Measurements from ENCODE around the gene GLI3. TPM values are rescaled to one million over a fixed set of nuclear protein-coding genes. Genes with fewer than 3 reads are reported as not detected.

GLI3 gene
- polyA plus RNA-seq, 1 of the 3 experiments (the other 2 are of a cell fraction) = 0.08 TPM

- Histone ChIP-seq H3K9me2 (no peaks in the 10 kb centered on the region), H3K27me3 (ENCODE audit: insufficient read depth) (peaks cover 71% of the 10 kb centered on the region), H2AFZ (ENCODE audit: low read depth) (no peak overlapping the region), H3K79me2 (ENCODE audit: insufficient read depth) (no peaks in the 10 kb centered on the region), H3K4me1 (ENCODE audit: control insufficient read depth in 1 of 2, insufficient read depth in 2 of 2, low read depth in 1 of 2, low read length in 1 of 2) (peaks cover 0 to 5% of the 10 kb centered on the region in 2 experiments; a peak in 1 of 4 replicates), H3K4me2 (no peak overlapping the region), H3K4me3 (ENCODE audit: low read depth in 2 of 2, low read length in 1 of 2) (no peak overlapping the region), H4K20me1 (ENCODE audit: insufficient read depth) (no peaks in the 10 kb centered on the region), H3F3A (replicated peaks; ENCODE audit: insufficient read depth) (no peaks in the 10 kb centered on the region), H3K9me3 (no peaks in the 10 kb centered on the region), H3K9ac (no peak overlapping the region), H3K27ac (ENCODE audit: low read depth in 2 of 2, low read length in 1 of 2) (no peak overlapping the region), H3K36me3 (replicated peaks in 1 of 2; ENCODE audit: control insufficient read depth in 1 of 2, insufficient read depth in 2 of 2, low read length in 1 of 2) (no peaks in the 10 kb centered on the region)
- WGBS (ENCODE audit: low lambda C conversion rate) = 62% methylated on average over 3 of the region's 3 CpGs
- ChIA-PET POLR2A (interaction anchor here (0.6 kb wide), 1 partner anchor 511 kb away, joined by 3 read pairs; no protein-coding TSS in a partner anchor), CTCF (no interaction called here)
- no peak for DNase-seq
- TF ChIP-seq TCF12 (IDR thresholded peaks at IDR 0.05) = no peak
- no peak for TF ChIP-seq JUND (IDR thresholded peaks at IDR 0.05)
- TF ChIP-seq EZH2phosphoT487 (IDR thresholded peaks at IDR 0.05; ENCODE audit: borderline replicate concordance, low read depth) = no peak
- no peak for TF ChIP-seq GATA2 (CRISPR knock-in tag; IDR thresholded peaks at IDR 0.05)
- TF ChIP-seq POLR2AphosphoS5 (IDR thresholded peaks at IDR 0.05; ENCODE audit: low read depth, low read length) = no peak
- TF ChIP-seq RXRA (IDR thresholded peaks at IDR 0.05; ENCODE audit: borderline replicate concordance, low read depth) = no peak
- no peak for TF ChIP-seq YY1 (IDR thresholded peaks at IDR 0.05; ENCODE audit: low read depth)
- TF ChIP-seq EP300 (IDR thresholded peaks at IDR 0.05; ENCODE audit: borderline replicate concordance in 1 of 2, low read depth in 1 of 2, low read length in 1 of 2) = no peak
- no peak for TF ChIP-seq RCOR1 (IDR thresholded peaks at IDR 0.05; ENCODE audit: low read length)
- TF ChIP-seq, protein P1, sequence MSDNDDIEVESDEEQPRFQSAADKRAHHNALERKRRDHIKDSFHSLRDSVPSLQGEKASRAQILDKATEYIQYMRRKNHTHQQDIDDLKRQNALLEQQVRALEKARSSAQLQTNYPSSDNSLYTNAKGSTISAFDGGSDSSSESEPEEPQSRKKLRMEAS (IDR thresholded peaks at IDR 0.05; ENCODE audit: low read depth) = no peak
- no peak for TF ChIP-seq TAF1 (IDR thresholded peaks at IDR 0.05; ENCODE audit: borderline replicate concordance, low read depth, low read length)
- TF ChIP-seq IRF3 (IDR thresholded peaks at IDR 0.05; ENCODE audit: low read depth, low read length) = no peak
- TF ChIP-seq CHD2 (IDR thresholded peaks at IDR 0.05; ENCODE audit: low read length, partially characterized antibody) = no peak
- no peak for TF ChIP-seq MEF2A (IDR thresholded peaks at IDR 0.05; ENCODE audit: borderline replicate concordance, low read depth)
- TF ChIP-seq USF2 (IDR thresholded peaks at IDR 0.05; ENCODE audit: borderline replicate concordance, low read depth, low read length) = no peak
- no peak for TF ChIP-seq NFIC (IDR thresholded peaks at IDR 0.05; ENCODE audit: borderline replicate concordance)
- TF ChIP-seq RAD21 (IDR thresholded peaks at IDR 0.05; ENCODE audit: low read length) = no peak
These were observed 17.6 kb downstream of the GLI3 start for GRCh38 chr7:42219447-42219846.

- H3F3A ChIP-seq (replicated peaks; ENCODE audit: insufficient read depth) = no peaks in the 10 kb centered on the region
- H4K20me1 ChIP-seq (ENCODE audit: insufficient read depth) = no peaks in the 10 kb centered on the region
- no peak overlapping the region for H3K27ac ChIP-seq (ENCODE audit: low read depth in 2 of 2, low read length in 1 of 2)
- H3K4me1 ChIP-seq (ENCODE audit: control insufficient read depth in 1 of 2, insufficient read depth in 2 of 2, low read depth in 1 of 2, low read length in 1 of 2) = peaks cover 0 to 5% of the 10 kb centered on the region in 2 experiments; a peak in 1 of 4 replicates
- ChIA-PET POLR2A (no interaction called here), CTCF (no interaction called here)
- H3K27me3 ChIP-seq (ENCODE audit: insufficient read depth) = peaks cover 71% of the 10 kb centered on the region
- no peak for TF ChIP-seq SMC3 (IDR thresholded peaks at IDR 0.05; ENCODE audit: low read depth, low read length)
- TF ChIP-seq MEF2A (IDR thresholded peaks at IDR 0.05; ENCODE audit: borderline replicate concordance, low read depth) = no peak
- TF ChIP-seq, protein P2, sequence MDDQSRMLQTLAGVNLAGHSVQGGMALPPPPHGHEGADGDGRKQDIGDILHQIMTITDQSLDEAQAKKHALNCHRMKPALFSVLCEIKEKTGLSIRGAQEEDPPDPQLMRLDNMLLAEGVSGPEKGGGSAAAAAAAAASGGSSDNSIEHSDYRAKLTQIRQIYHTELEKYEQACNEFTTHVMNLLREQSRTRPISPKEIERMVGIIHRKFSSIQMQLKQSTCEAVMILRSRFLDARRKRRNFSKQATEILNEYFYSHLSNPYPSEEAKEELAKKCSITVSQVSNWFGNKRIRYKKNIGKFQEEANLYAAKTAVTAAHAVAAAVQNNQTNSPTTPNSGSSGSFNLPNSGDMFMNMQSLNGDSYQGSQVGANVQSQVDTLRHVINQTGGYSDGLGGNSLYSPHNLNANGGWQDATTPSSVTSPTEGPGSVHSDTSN (IDR thresholded peaks at IDR 0.05) = no peak
- DNase-seq = no peak
- H3K79me2 ChIP-seq (ENCODE audit: insufficient read depth) = no peaks in the 10 kb centered on the region
- H3K9me2 ChIP-seq = no peaks in the 10 kb centered on the region
- 12% methylated on average over 2 of the region's 2 CpGs for WGBS (ENCODE audit: low lambda C conversion rate)
- H2AFZ ChIP-seq (ENCODE audit: low read depth) = no peak overlapping the region
- no peaks in the 10 kb centered on the region for H3K36me3 ChIP-seq (replicated peaks in 1 of 2; ENCODE audit: control insufficient read depth in 1 of 2, insufficient read depth in 2 of 2, low read length in 1 of 2)
- H3K4me2 ChIP-seq = no peak overlapping the region
- no peak overlapping the region for H3K4me3 ChIP-seq (ENCODE audit: low read depth in 2 of 2, low read length in 1 of 2)
- H3K9me3 ChIP-seq = no peaks in the 10 kb centered on the region
- H3K9ac ChIP-seq = no peak overlapping the region
These were observed 18.8 kb downstream of the GLI3 start for GRCh38 chr7:42218248-42218647.

Measured in SK-N-SH (cell line).